RPMI8226 (cell line): ENCODE results near the gene VIPR2.

Experiments used
- DNase-seq: peaks from one replicate; pipeline ENCODE4 v3.0.0-alpha.2; 2015

The VIPR2 gene

GRCh38 chr7:159062569-159062968, 82.1 kb downstream of the VIPR2 start:
- DNase-seq, result no peak

DNA sequence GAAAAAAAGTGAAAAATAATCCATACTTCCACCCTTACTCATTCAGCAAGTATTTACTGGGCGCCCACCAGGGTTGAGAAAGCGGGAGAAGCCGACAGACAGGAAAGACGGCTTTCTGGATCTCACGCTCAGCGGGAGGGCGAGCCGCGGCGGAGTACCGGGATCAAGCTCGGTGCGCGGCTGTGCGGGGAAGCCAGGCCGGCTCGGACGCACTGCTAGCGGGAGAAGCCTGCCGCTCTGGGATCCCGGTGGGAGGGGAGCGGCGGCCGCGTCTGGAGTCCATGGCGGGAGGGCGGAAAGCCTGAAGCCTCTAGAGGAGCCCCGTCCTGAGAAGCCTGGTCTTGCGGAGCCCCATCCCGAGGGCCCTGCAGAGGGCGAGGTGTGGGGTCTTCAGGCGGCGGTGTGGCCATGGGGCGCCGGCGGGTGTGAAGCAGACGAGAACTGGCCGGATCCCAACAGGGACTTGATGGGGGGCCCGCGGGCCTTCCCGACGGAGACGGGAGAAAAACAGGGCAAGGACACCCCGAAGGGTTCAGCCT, 82.9 kb downstream of the VIPR2 start:
- DNase-seq, result no peak

DNA sequence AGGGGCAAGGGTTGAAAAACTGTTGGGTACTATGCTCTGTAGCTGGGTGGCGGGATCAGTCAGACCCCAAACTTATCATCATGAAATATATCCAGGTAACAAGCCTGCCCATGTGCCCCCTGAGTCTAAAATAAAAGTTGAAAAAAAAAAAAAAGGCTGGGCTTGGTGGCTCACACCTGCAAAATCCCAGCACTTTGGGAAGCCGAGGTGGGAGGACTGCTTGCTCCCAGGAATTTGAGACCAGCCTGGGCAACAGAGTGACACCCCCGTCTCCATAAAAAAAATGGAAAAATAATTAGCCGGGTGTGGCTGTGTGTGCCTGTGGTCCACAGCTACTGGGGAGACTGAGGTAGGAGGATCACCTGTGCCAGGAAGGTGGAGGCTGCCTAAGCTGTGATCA, 83.5 kb downstream of the VIPR2 start:
- DNase-seq, result no peak

DNA sequence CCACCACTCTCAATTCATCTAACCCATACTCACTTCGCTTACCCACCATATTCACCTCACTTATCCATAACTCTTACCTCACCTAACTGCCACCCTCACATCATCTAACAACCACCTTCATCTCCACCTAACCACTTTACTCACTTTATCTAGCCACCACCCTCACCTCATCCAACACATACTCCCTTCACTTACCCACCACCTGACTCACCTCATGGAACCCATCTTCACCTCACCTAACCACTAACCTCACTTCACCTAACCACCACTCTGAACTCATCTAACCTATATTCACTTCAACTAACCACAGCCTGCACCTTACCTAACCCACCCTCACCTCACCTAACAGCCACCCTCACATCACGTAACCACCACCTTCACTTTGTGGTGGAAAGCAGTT, 84.2 kb downstream of the VIPR2 start:
- no peak for DNase-seq

DNA sequence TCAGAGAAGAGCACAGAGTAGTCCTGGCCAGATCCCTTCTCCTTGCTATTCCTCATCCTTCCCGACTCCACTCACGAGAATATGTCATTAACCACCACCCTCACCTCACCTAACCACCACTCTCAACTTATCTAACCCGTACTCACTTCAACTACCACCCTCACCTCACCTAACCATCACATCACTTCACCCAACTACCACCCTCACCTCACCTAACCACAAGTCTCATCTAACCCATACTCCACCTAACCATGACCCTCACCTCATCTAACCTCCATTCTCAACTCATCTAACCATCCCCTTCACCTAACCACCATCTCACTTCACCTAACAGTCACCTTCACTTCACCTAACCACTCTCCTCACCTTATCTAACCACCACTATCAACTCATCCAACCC, 85.0 kb downstream of the VIPR2 start:
- DNase-seq, result no peak

GRCh38 chr7:159057647-159058046, 87.0 kb downstream of the VIPR2 start:
- DNase-seq, result no peak

DNA sequence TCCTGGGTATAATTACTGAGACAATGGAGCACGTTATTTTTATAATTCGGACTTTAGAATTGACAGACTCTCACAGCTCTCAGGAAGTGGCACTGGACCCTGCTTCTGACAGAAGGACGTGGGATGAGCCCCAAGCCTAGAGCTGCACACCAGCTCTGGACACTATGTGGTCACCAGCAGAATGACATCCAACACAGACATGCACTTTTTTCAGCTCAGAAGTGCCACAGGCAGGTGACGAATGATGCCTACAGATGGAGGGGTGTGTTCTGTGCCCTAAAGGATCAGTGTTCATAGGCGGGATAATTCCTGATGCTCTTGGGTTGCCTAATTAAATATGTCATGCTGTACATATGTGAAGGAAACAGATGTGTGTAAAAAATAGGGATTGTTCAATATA, 87.9 kb downstream of the VIPR2 start:
- no peak for DNase-seq

DNA sequence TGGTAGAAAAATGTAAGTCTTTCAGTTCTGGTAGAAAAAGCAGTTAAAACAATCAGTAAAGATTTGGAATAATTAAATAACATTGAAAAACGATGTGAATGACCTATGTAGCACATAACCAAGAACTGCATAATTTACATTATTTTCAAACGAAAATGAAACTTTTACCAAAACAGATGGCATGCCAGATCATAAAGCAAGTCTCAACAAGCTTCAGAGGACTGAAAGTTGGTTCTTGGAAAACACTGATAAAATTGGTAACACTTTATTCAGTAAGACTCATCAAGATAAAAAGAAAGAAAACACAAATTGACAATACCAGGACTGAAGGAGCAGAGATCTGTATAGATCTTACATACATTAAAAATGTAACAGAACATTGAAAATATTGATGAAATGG, 92.8 kb downstream of the VIPR2 start:
- DNase-seq, result peak; percentile 47

DNA sequence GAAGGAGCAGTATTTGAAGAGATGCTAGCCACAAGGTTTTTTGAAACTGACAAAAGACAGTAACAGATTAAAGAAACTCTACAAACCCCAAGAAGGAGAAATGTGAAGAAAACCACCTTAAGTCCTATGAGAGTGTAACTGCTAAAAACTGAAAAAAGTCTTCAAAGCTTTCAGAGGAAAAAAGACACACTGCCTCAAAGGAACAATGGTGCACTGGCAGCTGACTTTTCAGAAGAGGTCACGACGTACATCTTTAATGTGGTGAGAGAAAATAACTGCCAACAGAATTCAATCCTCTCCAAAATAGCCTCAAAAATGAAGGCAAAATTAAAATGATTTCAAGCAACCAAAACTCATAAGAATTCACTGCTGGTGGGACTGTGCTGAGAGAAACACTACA, 94.0 kb downstream of the VIPR2 start:
- no peak for DNase-seq

- peak; percentile 56 for DNase-seq
Observed at GRCh38 chr7:159049266-159050025, 95.2 kb downstream of the VIPR2 start.

DNA sequence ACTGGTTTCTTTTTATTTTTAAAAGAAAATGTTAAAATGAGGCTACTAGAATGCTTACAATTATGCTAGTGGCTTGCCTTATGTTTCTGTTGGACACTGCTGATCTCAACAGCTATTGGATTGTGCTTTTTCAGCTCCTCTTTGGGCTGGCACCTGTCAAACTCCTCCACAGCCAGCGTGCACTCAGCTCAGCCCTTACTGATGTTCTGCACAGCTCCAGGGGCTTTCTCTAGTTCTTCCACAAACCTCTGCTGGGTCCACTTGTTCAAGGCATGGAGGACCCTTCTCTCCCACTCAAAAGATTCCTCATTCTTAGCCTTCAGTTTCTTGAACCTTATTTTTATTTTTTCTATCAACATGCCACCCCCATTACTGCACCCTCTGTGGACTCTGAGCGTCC, 96.0 kb downstream of the VIPR2 start:
- DNase-seq, result peak; percentile 66

DNA sequence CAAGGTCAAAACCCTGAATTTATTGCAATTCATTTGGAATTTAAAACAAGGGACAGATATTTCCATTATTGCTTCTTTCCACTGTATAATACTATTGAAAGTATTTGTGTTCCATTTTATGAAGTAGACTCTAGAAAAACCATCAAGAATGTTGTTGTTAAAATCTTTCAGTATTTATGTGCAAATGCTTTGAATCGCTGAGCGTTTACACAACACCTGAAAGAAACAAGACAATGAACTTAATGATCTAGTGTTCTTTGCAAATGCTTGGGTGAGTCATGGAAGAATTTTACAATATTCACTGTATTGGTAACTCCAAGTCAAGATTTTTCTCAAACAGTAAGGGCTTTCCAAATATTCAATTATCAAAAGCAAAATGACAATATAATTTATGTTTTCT, 97.1 kb downstream of the VIPR2 start:
- DNase-seq, result no peak

DNA sequence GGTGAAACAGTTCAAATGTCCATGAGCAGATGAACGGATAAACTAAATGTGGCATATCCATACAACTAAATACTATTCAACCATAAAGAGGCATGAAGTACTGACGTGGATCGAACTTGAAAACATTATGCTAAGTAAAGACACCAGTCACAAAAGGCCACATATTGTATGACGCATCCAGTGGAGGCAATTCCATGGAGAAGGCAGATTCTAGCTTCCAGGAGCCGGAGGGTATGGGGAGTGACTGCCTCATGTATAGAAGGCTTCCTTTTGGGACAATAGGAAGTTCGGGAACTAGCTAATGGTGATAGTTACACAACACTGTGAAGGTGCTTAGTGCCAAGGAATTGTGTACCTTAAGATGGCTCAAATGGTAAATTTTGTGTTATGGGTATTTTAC, 98.4 kb downstream of the VIPR2 start:
- DNase-seq, result no peak

GRCh38 chr7:159045839-159046238, 98.8 kb downstream of the VIPR2 start:
- no peak for DNase-seq

DNA sequence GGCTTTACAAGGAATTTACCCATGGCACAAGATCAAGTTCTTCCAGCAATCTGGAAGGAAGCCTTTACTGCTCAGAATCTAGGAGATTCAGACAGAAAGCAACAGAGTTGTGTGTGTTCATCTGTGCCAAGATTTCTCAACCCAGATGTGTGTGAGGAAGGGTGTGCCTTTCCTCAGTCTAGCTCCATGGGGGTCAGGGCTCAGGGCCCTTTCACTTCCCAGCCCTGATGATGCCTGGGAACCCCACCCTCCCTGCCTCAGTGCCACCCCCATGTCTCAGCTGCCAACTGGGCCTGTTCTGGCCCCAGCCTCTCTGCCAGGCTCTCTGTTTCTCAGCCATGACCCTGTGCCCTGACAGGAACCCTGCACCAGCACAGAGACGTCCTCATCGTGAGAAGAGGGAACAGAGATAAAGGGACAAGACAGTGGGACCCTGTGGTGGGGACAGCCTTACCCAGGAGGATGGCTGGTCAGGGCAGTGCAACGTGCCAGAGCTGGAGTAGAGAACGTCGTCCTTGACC, 102.0 kb downstream of the VIPR2 start:
- no peak for DNase-seq

DNA sequence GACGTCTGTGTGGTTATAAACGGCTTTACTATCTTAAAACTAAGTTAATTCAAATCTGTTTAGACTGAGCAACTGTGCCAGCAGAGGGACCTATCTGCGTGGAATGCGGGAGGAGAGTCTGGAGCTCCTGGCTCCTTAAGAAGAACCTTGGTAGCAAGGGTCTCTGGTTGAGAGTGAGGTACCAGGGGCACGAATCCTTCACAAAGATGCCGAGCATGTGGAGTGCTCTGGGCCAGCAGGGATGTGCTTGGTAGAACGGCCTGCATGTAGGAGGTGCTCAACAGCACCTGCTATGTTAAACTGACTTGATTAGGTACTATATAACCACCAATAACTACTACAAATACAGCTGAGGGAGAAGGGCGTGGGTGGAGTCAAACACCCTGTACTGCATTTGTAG, 102.6 kb downstream of the VIPR2 start:
- DNase-seq, result no peak

DNA sequence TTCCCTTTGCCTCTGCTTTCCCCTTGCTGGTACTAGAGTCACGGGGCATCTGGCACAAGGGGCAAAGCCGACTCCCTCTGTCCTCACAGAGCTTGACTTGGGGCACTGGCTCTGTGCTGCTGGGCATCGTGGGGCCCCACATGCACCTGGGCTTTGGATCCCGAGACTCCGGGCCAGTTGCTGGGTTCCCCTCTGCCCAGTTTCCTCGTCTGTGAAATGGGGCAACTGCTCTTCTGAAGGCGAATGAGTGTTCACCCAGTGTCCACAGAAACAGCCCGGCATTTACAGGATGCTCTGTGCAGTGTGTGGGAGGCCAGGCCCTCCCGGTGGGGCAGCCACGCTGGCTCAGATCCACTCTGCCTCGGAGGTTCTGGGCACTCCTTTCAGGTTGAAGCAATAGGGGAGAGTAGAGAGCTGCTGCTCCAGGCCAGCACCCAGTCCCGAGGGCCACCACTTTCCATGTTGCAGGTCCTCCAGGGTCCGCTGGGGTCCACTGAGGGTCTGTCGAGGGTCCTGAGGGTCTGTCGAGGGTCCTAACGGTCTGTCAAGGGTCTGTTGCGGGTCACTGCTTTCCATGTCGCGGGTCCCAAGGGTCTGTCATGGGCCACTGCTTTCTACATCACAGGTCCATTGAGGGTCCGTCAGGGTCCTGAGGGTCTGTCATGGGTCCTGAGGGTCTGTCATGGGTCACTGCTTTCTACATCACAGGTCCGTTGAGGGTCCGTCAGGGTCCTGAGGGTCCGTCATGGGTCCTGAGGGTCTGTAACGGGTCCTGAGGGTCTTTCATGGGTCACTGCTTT, 103.6 kb downstream of the VIPR2 start:
- DNase-seq, result no peak

DNA sequence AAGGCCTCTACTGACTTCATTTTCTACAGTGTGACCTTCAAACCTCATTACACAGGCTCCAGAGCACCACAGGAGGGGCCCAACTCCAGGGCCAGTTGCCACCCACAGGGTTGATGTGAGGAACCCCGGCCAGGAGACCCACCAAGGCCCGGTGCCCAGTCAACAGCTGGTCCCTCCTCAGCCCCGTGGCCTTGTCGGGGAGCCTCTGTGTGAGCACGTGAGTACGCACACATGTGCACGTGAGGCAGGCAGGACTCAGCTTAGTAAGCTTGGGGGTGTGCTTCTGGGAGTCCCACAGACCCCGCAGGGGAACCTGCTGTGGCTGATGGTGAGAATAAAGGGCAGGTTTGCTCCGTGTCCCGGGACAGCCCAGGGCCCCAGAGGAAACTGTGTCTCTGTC, 104.5 kb downstream of the VIPR2 start:
- no peak for DNase-seq

- DNase-seq, result no peak
Observed at GRCh38 chr7:159039716-159040115, 105.0 kb downstream of the VIPR2 start.

DNA sequence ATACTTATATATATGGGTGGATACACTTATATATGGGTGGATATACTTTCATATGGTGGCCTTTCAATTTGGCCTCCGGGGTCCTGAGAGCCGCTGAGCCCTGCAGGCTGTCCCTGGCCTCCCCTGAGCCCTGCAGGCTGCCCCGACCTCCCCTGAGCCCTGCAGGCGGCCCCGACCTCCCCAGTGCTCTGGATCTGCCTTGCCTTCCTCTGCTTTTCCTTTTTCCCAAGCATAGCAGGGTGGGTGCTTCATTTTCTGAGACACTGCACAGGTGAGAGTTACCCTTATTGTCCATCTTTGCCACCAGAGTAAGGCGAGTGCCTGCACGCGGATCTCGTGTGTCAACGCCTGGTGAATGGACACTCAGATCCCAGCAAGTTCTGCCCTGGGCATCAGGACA, 106.6 kb downstream of the VIPR2 start:
- DNase-seq, result no peak

DNA sequence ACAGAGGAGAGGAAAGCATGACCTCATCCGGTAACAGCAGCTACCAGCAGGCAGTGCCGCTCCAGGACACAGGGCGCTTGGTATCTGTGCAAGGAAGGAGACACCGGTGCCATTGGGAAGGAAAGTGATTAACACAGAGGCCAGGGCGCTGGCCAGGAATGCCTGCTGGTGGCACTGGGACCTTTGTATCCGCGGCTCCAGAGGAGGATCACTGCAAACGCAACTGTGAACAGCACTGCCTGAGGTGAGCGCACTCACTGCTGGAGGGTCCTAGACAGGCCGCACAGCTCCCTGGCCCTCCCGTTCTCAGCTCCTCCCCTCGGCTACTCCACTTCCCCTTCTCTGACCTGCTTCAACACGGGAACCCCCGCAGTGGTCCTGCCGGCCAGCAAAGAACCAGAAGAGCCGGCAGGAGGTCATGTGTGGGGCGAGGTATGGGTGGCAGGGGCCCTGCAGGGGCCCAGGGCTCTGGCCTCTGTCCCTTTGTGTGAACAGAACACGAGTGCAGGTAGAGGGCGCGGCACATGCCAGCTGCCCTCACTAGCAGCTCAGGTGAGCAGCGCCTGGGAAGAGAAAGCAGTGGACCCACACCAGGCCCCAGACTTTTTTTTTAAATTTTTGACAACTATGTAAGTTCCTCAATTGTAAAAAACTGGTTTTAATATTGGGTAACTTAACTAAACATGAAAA, 107.6 kb downstream of the VIPR2 start:
- DNase-seq, result no peak

DNA sequence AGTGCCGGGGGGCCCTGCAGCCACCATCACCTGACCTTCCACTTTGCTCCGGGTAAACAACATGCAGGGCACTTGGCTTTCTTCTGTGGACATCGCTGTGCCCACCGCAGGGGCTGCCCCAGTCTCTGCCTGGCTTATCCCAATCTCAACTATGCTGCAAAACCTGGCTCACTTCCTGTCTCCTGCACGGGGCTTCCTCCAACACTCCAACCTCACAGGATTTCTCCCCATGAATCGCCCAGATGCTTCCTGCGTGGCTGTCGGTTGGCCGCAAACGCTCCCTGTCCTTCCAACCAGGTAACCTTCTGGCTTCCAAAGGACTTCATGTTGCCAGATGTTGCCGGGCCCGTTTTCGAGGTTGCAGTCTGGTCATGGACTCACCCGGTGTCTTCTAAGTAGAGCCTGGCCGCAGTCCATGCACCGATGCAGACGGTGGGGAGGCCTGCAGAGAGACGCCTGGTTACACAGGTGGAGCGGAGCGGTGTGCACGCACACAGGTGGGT, 109.0 kb downstream of the VIPR2 start:
- no peak for DNase-seq

DNA sequence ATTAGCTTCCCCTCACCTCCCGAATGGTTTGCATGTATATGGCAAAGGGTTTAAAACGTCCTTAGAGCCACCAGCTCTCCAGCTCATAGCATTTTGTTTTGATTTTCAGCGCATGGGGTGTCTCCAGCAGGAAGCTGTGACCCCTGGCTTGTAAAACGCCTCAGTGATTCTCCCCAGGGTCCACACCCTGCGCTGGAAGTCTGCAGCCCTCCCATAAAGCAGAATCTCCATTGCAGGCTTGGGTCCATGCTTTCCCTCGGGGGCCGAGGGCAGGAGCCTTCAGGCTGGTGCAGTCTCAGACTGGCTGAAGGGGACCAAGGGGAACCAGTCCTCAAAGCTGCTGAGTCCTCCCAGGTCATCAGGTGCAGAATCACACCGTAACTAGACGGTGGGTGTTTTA, 109.7 kb downstream of the VIPR2 start:
- DNase-seq, result no peak
